HG03432 (cell line): Measurements from ENCODE around the gene GLYR1.

ENCODE experiments used
- ATAC-seq: cut with Tn5 transposase; IDR thresholded peaks from one replicate; pipeline ENCODE4 v1.9.1; 2021; ENCODE audit warnings: mild to moderate bottlenecking, moderate library complexity; ENCODE audit not compliant: unreplicated experiment

GLYR1 gene

DNA sequence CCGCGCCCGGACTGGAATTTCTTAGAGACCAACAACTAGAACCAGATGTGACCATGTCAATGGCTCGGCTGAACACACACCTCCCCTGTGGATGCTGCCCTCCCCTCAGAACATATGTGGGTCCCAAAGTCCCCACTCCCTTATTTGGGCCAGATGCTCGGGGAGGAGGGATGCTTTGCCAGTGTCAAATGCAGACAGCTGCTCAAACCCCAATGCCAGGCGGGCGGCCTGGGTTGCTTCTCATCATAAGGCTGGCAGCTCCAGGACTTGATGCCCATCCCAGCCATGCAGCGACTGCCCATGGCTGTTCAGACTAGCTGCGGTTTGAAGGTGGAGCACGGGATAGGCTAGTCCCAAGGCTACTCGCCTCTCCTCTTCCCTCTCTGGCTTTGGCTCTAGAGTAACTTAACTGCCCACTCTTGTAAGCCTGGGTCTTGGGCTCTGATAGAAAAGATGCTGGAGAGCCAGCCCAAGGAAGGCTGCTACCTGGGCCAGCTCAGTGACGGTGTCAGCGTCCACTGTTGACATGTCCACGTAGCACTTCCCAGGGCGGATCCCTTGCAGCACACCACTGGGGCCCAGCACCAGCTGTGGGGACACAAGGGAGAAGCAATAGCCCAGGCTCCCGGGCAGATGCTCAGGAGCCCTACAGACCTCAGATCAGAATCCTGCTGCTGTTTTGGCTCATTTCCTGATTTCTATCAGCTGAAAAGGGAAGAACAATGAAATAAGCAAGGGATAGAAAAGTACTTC is 33.7 kb downstream of the GLYR1 start:
- no peak for ATAC-seq

DNA sequence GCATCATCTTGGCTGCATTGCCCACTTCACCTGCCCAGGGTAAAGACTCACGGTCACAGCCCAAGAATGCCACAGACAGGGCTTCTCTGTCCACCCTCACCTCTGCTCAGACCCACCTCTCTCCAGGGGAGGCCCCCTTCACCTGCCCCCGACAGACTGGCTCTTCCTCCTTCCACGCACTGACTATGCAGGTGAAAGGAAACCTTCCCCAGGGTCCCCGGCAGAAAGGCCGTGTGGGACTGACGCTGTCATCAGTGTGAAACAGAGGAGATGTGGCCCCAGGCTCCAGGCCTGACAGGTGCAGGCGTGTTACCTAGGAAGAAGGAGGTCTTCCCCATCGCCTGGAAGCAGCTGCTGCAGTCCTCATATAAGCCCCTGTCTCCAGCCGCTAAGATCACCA is 35.3 kb downstream of the GLYR1 start:
- ATAC-seq: no peak

DNA sequence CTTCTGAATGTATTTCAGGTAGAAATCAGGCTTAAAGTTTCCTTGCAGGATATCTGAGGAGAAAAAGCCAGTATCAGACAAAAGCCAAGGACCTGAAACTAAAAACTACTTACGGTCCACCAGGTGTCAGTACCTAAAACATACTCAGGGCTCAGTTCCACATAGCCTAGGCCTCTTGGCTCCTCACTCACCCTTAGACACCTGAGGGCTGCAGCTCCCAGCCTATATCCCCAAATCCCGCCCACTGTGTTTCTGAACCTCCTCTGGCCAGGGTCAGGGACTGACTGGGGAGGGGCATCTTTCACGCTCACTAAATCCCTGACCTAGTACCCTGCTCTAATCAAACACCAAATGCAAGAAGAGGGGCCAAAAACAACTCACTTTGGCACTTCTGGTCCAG is 35.8 kb downstream of the GLYR1 start:
- no peak for ATAC-seq

DNA sequence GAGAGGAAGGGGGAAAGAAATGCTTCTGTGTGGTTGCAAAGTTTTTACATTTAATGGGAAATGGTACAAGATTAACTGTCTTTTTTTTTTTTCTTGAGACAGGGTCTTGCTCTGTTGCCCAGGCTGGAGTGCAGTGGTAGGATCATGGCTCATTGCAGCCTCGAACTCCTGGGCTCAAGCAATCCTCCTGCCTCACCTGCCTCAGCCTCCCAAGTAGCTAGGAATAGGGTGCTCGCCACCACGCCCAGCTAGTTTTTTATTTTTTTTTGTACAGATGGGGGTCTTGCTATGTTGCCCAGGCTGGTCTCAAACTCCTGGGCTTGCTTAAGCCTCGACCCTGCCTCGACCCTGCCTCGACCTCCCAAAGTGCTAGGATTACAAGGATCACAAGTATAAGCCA is 40.8 kb downstream of the GLYR1 start:
- no peak for ATAC-seq

DNA sequence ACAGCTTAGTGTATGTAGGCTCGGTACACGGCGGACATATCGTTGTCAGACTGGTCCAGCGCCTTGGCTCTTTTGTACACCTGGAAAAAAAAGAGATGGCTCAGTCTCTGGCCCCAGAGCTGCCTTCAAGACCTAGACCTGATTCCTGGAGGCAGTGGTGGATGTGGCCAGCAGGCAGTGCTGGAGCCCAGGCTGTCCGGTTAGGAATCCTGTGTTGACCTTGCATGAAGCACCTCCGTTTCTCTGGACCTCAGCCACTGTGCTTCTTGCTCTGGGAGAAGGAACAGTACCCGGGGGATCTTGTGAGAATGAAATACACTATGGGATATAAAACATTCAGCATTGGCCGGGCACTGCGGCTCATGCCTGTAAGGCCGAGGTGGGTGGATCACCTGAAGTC is 41.9 kb downstream of the GLYR1 start:
- no peak for ATAC-seq

DNA sequence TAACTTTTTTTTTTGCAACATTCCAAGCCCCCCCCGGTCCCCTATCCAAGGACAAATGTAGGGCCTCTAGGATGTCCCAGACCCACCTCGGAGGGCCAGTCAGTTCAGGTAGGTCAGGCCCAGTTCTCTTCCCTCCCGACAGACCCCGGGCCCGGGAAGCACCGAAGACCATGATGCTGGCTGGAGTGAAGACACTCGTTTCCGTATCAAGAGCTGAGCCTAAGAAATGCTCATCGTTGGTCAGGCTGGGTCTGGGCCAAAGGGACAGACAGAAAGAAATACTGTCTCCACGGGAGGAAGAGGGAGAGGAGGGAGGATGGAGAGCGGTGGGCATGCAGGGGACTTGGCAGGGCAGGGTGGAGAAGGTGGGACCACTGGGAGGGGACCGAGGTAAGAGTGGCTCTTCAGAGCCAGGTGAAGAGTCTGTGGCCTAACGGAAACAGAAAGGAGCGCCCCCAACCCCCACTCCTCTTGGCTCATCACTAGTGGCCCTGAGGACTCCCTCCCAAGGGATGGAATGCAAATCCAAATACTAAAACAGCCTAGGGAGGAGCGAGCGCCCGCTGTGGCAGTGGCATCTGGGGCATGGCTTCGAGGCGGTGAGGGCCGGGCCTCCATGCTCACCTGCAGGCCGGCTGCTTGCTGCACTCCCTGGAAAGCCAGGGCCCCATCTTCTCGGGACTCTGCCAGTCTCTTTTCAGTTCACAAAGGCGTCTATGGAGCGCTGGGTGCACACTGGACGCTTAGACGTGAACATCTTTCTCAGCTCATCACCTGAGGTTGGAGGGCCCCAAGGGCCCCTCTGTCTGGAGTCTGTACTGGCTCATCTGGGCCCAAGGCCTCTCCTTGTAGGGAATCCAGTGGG is 43.0 kb downstream of the GLYR1 start:
- ATAC-seq: no peak

DNA sequence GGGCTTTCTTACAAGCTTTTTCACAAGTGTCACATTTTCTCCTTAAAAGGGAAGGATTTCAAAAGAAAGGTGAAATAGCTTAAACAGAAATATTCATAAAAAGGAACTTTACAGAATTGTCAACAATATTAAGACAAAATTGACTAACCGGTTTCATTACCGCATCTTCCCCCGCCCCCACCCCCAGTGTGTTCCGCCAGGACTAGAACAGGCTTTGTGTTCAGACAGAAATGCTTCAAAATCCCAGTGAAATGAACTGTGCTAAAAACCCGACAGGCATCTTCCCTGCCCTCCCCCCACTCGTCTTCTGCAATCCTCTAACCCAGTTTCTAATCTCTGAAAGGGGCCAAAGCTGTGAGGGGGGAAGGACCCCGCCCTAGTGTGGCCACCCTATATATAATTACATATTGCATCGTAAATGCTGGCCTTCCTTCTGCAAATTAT is 43.7 kb downstream of the GLYR1 start:
- ATAC-seq: no peak

DNA sequence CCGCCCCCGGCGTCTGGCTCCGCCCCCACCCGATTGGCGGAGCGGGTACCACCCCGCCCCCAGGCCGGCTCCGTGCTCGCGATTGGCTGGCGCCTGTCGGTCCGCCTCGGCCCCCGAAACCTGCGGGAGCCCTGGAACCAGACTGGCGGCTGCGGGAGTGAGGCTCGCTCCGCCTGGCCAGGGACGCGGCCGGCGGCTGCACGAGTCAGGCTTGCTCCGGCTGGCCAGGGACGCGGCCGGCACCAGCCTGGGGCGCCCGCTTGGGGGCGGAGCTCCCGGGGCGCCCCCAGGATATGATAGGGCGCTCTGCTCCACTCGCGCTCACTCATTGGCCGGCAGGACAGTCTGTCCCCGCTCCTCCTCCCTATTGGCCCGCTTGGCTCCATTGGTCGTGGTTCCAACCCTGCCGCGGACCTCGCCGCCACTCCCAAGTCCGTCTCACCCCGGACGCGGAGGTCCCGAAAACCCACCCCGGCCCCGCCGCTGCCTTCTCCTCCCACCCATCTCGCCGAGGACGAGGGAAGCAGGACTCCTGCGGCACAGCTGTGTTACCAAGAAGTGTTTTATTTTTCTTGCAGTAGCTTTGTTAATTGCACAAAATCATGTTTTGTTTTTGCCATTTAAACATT is 44.3 kb downstream of the GLYR1 start:
- ATAC-seq: peak; percentile 91

DNA sequence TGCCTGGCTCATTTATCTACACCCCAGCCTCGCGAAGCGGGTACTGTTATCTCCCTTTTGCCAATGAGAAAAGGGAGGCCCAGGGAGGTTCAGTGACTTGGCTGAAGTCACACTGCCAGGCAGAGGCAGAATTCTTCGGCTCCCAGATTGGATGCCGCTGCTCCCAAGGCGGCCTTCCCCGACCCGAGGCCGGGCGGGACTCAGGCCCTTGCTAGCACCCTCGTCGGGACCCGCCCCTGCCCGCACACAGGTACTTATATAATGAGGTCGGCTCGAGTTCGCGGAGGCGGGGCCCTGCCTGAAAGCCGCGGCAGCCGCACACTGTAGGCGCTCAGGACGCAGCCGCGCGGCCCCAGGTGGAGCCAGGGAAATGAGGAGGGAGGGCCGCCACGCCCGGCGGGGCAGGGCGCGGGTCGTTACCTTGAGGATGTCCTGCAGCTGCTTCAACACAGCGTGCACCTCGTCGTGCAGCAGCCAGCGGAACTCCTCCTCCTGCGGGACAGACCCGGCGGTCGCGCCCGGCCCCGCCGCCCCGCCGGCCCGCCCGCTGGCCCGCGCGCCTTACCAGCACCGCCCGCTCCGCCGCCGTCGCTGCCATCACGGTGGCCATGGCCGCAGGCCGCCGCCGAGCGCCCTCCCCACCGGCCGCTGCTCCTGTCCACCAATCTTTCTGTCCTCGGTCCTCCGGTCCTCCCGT is 45.0 kb downstream of the GLYR1 start, which contains the start of gene ROGDI:
ROGDI (minus strand) TSS at position 672 of the 697 bp plus-strand sequence; CDS start at position 610, 62 bp downstream.
- ATAC-seq: peak; percentile 58

DNA sequence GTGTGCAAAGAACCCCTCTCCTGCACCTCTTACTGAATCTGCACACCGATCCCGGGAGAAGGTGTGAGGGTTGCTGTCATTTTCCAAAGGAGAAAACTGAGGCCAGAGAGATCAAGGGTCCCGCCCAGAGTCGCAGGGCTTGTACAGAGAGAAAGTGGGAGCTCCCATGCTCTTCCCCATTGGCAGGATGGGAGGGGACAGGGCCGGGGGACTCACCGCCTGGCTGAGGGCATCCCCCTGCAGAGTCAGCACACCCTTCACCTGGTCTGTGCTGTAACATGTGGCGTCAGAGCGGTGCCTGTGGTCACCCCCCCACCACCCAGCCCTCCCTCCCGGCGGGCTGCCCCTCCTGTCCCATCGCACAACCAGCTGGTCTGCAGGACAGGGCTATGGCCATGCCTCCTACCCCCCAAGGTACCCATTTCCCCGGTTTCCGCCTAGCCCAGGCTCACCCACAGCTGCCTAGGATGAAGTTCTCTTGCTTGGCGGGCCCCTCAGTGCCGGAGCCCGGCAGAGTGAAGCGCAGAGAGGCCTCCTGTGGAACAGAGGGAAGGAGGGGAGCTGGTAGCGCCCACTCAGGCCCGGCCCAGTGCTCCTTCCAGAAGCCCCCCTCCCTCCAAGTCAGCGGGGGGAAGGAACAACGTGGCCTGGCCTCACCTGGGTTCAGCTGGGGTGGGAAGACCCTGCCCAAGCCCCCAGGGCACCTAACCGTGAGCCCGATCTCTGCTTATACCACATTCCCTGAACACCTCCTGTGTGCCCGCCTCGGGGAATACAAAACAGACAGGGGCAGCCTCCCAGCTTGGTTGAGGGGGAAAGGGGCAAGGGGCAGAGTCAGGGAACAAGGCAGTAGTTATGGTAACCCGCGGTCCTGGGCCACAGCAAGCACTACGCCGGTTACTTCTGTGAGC is 45.8 kb downstream of the GLYR1 start:
- ATAC-seq: no peak

DNA sequence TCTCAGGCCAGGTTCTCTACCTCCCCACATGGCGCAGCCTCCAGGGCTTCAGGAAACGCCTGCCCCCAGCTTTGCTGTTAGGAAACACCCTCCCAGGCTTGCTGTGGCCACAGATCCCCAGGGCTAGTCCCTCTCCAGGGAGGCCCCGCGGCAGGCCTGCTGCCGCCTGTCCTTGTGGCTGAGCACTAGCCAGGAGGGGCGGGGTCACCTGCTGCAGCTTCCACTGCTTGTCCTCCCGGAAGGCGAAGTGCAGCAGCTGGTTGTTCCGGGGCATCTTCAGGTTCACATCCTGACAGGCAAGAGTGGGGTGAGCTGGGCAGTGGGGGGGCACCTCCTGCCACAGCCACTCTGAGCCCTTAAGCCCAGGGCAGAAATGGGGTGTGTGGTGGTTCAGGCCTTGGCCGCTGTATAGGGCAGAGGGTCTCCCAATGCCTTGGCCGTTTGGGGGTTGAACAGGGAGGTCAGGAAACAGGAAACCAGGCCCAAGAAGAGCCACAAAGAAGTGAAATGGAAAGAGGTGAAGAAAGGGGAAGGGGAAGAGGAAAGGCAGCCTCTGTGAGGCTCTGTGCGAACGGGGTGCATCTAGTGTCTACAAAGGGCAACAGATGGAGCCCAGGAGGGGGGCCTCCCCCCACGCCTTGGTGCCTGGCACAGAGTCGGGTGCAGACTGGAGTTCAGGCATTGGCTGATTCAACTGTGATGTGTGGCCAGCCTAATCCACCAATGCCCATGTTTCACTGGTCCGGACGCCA is 46.6 kb downstream of the GLYR1 start:
- ATAC-seq: no peak

DNA sequence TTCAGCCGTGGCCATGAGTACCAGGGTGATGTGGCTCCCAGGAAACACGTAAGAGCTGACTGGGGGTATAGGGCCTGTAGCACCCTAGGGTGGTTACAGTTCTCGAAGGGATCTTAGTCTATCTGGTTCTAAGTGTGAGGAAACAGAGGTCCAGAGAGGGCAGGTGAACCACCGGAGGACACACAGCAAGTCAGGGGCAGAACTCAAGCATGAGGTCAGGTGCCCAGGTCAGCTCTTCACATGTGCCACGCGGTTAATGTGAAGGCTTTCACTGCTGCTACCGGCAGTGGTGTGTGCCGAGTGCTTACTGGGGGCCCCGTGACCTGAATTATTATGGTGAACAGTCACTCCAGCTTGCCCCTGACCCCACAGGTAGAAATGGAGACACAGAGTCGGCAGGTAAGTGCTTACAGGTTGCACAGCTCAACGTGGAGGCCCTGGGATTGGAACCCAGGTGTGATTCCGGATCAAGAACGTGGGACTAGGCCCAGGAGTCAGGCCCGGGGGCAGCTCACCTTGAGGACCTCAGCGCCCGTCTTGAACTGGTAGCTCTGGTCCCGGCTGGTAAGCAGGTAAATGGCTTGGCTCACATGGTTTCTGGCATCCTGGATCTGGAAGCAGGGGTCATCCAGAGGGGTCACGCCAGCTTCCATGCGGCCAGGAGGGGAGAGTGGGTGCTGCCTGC is 47.8 kb downstream of the GLYR1 start:
- ATAC-seq: no peak

DNA sequence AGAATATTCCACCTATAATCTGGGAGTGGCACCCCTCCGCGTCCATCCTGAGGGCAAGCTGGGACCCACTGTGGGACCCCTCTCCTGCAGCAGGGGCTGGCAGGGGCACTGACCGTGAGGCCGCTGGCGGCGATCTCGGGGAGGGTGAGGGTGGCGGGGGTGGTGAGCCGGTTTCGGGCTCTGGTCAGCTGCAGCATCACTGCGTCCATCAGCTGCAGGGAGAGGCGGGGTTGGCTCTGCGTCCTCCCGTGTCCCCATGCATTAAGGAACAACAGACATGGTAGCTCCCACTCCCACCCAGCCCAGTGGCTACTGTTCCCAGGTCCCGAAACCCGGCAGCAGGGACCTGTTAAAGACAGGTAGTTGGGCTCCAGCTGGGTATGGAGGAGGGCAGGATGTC is 48.6 kb downstream of the GLYR1 start:
- no peak for ATAC-seq

DNA sequence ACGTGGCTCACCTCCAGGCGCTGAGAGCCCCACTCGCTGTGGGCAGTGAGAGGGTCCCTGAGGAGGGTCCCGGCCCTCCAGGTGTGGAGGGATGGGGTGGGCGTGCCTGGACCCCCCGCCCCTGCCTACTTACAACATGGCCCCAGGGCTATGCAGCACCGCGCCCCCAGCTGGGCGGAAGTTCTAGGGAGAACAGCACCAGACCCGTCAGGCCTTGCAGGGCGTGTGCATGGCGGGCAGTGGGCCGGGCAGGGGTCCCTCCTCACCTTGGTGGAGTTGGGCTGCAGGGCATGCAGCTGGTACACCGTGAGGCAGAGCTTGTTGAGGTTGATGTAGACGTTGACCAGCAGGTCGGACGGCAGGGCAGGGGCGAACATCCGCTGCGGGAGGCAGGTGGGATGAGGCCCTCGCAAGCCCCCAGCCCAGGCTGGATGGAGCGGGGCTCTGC is 49.3 kb downstream of the GLYR1 start:
- no peak for ATAC-seq

DNA sequence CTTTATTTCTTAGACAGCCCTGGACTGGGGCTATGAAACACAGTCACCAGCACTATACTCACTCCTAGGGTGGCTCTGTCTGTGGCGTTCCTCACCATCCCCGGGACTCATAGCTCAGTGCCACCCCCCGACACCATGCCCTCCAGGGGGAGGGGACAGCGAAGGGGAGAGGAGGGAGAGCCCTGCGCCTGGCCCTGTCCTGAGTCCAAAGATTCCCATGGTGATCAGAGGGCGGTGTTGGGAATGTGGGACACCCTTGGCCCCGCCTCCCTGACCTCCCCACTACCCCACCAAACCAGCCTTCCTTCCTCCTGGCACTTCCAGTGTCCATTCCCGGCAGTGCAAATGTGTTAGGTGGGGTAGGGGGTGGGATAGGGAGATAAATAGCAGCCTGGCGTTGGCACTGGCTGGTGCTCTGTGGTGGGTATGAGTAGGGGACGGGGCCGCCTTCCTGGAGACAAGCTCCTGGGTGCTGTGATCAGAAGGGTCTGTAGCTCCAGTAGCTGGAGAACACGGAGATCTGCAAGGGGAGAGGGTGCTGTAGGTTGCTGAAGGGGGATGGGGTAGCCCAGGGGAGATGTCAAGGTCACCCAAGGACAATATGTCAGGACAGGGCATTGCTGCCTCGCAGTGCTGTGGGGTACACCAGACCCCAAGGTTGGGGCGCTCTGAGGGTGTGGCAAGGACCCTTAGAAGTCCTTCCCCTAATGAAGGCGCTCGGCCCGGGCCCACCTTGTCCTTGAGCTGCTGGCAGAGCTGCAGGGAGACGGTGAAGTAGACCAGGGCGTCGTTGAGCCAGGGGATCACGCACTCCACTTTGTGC is 49.9 kb downstream of the GLYR1 start:
- ATAC-seq: no peak

DNA sequence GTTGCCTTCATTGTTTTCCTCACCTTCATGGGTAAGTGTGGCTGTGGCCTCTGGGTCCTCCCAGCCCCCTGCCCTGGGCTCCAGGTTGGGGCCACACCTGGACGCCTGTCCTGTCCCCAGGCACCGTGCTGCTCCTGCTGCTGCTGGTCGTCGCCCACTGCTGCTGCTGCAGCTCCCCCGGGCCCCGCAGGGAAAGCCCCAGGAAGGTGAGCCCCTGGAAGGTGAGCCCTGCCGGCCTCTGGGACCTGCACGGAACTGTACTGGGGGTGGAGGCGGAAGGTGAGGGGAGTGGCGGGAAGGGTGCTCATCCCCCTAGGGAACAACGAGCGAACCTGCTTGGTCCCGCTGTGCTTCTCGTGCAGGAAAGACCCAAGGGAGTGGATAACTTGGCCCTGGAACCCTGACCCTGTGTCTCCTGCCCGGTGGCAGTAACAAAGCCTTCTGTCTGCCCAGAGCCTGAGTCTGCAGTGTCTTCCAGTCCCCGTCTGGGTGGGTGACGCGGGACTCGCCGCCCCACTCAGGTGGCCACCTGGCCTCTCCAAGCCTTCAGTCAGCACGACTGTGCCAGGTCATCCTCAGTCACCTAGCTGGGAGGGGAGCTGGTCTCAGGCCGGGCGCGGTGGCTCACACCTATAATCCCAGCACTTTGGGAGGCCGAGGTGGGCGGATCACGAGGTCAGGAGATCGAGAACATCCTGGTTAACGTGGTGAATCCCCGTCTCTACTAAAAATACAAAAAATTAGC is 51.1 kb downstream of the GLYR1 start:
- no peak for ATAC-seq
